HS-5 (cell line): ENCODE results near the gene SPATS2.
A peak's percentile ranks its signal among the peaks of the same experiment; 100 is the strongest.

Experiments used
- DNase-seq: peaks from one replicate; pipeline ENCODE4 v3.0.0-alpha.2; 2012; ENCODE audit warnings: low read depth

The SPATS2 gene

DNA sequence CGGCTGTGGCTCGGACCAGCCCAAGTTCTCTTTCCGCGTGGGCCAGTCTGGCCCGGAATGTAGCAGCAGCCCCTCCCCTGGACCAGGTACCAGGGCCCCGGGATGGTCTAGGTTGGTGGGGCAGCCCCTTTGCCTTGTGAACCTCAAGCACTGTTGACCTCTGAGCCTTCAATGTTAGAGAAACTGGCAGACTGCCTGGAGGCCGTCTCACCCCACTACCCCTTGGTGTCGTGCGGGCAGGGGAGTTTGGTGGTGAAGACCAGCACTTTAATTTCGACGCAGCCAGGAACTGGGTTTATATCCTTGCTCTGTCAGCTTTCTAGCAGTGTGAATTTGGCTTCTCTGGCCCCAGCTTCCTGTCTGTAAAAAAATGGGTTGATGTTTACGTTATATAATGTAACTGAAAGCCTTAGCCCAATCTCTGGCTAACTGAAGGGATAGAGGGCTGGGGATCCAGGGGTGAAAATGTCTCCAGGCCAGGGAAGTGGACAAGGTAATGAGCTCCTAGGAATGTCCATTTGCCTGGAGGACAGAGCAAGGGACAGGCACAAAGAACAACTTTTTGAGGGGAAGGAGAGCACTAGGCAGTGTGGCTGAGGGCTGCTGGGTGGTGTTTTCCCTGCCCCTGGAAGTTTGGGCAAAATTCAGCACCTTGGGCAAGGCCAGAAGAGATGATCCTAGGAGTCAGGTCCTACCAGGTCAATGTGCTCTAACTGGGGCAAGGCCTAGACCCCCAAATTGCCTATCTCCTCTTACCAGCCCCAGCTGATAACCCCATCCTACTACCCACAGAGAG is 189.3 kb downstream of the SPATS2 start:
- no peak for DNase-seq

DNA sequence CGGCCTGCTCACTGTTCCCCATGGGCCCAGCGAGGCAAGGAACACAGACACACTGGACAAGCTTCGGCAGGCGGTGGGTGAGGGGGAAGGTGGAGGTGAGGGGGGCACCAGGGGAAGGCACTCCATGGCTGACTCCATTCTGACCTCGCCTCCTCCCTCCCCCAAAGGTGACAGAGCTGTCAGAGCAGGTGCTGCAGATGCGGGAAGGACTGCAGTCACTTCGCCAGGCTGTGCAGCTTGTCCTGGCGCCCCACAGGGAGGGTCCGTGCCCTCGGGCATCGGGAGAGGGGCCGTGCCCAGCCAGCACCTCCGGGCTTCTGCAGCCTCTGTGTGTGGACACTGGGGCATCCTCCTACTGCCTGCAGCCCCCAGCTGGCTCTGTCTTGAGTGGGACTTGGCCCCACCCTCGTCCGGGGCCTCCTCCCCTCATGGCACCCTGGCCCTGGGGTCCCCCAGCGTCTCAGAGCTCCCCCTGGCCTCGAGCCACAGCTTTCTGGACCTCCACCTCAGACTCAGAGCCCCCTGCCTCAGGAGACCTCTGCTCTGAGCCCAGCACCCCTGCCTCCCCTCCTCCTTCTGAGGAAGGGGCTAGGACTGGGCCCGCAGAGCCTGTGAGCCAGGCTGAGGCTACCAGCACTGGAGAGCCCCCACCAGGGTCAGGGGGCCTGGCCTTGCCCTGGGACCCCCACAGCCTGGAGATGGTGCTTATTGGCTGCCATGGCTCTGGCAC is 190.1 kb downstream of the SPATS2 start:
- no peak for DNase-seq

DNA sequence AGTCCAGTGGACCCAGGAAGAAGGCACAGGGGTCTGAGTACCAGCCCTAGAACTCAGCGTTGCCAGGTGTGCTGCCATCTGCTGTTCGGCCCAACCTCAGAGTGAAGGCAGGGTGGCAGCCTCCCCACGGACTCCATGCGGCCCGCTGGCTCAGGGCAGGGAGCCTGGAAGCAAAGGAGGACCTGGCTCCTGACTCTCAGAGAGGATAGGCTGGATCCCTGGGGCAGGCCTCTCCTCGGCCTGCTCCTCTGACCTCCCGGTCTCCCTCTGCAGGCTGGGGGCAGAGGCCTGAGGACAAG is 190.6 kb downstream of the SPATS2 start:
- no peak for DNase-seq

DNA sequence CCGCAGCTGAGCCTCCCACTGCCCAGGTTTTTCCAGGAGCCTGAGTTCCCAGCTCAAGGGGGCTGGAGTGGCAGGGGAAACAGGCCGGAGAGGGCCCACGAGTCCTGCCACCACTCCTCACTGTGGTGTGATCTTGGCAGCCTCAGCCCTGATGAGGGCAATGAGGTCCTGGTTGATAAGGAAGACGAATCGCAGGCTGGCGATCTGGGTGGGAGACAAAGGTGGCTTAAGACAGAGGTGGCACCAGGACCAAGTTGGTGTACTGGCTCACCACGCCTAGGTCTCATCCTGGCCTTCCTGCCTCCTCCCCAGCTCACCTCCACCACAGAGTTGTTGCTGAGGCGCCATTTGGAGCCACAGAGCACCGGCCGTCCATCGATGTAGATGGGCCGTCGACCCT is 191.3 kb downstream of the SPATS2 start:
- no peak for DNase-seq

DNA sequence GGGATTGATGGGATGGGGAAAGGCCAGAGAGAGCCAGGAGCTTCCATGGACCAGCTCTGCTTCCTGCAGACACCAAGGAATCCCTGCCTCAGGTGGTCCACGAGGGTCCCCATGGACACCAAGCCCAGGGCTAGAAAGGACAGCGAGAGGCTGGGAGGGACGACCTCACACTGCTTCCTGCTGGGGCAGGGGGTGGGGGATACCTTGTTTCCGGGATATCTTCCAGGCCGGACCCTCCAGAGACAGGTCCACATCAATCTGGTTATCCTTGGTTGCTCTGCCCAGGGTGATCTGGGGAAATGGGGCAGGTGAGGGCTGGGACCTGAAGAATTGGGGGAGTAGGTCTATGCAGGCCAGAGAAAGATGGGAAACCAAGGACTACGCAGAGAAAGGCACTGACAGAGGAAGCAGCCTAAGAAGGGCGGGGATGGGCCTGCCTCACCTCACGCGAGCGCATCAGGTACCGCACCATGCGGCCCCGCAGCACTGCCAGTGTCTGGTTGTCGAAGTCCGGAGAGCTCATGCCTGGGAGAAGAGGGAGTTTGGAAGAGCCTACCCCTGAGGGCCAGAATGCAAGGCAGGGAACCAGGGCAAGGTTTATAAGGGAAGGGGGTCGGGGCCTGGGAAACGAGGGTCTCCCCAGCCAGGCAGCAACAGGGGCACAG is 191.9 kb downstream of the SPATS2 start:
- no peak for DNase-seq

DNA sequence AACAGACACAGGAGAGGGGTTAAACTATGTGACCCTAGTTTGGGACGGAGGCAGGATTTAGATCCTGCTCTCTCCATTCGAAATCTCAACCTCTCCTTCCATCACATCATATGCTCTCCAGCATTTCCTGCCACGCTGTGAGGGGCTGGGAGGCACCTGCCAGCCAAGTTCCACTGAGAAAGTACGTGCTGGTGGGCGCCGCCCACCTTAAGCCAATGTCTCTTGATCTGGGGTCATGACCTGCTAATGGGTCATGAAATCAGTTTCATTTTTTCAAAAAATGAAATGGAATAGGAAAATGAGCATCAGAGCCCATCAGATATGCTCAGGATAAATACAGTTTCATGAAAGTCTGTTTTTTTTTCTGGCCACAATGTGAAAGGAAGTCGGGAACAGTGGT is 193.4 kb downstream of the SPATS2 start:
- no peak for DNase-seq

DNA sequence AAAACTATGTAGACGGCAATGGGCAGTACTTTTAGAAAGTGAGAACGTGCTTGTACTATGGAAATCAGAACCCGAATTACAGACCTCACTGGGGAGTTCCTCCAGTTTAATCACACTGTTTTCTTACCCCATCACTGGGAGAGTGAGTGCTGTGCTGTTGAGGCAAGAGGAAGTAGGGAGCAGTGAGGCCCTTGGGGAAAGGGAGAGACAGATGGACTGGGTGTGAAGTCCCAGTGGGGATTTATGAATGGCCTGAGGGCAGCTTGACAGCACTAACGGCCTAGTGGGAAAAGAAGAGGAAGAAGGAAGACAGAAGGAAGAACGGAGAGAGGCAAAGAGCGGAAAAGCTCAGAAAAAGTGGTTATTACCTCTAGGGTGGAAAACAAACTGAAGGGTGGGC is 195.0 kb downstream of the SPATS2 start:
- no peak for DNase-seq

DNA sequence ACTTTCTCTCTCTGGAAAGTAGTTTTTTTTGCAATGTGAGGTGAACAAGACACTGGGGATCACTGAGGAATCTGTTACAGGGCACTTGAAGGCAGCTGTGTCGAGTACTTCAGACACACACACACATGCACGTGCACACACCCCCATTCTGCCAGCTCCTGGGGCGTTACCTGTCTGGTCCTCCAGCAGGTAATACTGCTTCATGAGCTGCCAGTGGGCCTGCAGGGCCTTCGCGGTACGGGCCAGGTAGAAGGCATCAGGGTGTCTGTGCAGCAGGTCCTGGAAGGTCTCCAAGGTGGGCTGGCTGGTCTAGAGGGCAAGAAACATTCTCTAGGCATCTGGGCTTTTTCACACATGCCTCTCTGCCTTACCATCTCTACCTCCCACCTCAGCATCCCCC is 195.6 kb downstream of the SPATS2 start:
- DNase-seq, result no peak

DNA sequence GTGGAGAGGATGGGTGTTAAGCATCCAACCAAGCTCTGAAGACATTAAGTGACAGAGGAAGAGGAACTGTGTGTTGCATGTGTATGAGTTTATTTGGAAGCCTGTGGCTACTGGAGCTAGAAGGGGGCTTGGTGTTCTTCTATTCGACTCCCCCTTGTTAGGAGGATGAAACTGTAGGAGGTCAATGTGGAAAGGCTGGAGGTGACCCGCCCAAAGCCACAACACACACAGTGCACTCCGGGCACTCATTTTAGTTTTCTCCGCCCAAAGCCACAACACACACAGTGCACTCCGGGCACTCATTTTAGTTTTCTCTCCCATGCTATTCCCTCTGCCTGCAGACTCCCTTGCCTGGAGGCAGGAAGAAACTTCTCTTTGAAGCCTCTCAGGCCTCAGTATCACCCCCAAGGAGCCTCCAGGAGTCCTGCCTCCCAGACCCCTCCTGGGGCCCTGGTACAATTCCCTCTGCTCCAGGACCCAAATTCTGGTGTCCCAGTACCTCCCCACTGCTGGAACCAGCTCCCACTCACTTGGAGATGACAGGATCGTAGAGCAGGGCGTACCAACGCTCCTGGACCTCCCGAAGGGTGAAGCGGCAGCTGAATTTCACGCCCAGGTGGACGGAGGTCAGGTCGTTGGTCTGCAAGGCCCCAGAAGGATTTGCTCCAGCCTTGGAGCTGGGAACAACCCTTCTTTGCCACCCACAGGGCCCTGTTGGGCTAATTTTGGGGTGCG is 196.9 kb downstream of the SPATS2 start:
- DNase-seq, result no peak

DNA sequence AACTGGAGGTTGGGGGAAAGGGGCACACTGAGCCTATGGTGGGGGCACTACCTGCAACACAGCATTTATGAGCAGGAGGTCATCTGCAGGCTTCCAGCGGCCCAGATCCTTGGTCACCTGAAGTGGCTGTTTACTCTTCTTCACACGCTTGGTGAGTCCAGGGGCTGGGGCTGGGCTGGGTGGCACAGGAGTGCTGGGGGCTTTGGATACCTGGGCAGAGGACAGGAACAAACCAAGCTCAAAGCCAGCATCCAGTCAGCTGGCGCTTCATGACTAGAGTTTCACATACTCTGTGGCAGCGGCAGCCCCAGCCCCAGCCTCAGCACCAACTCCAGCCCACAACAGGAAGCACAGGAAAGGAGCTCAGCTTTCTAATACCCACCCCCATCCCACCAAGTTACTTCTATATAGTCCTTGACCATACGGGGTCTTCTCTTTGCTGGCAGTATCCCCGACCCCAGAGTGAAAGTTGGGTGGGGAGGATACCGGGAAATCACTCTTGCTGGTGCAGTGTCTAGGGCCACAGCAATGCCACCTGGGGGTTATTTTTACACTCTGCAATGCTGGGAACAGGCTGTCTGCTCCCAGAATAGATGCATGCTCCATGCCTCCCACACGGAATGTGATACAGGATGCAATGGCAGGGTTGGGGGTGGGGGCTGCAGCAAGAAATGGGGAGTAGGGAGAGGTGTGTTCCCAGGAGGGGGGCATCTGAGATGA is 197.6 kb downstream of the SPATS2 start:
- no peak for DNase-seq

DNA sequence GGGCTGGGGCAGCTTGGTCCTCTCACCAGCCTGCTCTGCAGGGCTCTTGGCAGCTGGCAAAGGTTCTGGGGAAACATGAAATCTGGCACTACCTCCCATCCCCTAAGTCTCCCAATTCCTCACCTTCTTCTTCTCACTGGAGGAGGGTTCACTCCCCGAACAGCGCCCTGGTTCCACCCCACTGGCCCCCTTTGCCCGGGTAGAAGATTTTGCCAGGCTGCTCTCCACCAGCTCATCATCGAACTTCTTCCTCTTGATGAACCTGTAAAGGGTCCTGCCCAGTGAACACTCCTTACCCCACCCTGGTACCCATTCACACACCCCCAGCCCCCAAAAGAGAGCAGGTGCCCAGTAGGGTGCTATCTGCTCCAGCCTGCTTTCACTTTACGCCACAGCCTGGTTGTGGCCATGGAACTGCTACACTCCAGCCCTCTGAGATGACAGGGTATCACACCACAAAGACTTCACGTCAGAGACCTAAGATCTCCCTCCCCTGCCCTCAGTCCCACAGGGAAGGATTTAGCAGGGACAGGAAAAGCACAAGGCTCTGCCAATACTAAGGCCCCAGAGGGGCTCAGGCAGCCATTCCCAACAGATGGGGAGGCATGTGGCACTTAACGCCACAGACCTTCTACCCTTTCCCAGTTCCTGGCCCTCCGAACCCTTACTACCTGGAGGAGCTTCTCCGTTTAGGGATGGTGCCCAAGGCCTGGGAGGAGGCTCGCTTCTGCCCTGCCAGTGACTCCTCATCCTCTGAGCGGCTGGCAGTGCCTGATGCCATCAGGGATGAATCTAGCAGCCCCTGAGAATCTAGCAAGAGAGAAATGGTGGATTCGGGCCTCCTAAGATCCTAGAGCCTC is 198.4 kb downstream of the SPATS2 start:
- DNase-seq, result no peak

DNA sequence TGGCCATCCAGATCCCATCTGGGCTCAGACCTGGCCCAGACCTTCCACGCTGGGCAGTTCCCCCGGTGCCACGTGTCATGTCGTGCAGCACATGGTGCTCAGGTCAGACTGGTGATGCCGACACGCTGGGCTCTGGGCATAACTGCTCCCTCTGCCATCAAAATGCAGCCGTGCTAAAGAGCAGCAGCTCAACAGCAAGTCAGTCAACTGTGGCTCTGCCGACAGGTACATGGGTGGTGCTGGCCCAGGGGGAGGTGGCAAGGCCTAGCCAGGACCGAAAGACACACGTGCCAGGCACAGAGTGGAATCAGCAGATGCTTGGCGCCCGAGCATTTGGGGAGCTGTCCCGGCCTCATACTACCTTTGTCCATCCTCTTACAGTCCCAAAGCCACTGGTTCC is 199.1 kb downstream of the SPATS2 start:
- no peak for DNase-seq

DNA sequence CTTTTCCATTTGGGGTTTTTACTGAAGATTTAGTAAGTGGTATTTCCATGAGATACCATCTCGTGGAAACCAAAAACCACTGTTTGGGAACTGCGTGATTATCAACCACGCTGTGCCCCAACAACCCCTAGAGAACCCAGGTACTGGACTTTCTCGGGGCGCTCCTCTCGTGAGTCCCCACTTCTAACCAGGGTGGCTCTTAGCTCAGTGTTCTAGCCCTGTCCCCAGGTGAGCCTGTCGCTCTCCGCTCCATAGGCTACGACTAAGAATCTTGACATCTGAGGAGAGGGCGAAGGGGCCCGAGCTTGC is 200.0 kb downstream of the SPATS2 start:
- no peak for DNase-seq

DNA sequence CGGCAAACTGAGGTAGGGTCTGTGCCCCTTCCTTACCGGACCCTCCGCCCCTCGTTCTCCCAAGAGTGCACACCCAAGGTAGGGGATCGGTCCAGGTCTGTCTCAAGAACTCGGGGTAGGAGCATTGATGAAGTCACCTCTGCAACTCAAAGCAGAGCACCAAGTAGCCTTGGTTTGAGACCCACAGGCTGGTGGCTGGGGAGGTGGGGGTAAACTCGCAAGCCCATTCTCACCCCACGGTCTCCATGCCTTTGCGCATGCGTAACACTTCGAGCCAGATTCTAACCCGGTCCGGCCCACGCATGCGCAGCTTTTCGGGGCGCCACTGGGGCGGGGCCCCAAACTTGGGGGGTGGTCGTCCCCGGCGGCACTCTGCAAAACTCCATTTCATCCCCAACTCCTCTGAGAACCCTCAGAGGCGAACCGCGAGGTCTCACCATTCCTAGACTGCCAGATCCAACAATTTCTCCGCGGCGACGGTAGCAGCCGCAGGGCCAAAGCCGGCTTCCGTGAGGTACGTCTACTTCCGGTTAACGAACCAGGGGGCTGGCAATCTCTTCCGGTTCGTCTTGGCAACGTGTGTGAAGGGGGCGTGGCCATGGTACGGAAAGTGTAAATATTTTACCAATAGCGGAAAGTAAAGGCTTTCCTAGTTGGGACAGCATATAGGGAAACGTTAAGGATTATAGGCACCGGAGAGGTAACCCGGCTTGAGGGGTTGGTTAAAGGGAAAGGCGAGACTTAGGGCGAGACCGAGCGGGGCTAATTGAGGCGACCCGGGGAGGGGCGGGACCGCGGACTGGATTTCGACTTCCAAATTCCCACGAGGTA is 200.6 kb downstream of the SPATS2 start, which contains the start of gene MCRS1:
MCRS1 (minus strand) TSS at position 532 of the 831 bp plus-strand sequence. CDS start 1,411 bp downstream, outside the sequence.
- DNase-seq, result peak; percentile 80

DNA sequence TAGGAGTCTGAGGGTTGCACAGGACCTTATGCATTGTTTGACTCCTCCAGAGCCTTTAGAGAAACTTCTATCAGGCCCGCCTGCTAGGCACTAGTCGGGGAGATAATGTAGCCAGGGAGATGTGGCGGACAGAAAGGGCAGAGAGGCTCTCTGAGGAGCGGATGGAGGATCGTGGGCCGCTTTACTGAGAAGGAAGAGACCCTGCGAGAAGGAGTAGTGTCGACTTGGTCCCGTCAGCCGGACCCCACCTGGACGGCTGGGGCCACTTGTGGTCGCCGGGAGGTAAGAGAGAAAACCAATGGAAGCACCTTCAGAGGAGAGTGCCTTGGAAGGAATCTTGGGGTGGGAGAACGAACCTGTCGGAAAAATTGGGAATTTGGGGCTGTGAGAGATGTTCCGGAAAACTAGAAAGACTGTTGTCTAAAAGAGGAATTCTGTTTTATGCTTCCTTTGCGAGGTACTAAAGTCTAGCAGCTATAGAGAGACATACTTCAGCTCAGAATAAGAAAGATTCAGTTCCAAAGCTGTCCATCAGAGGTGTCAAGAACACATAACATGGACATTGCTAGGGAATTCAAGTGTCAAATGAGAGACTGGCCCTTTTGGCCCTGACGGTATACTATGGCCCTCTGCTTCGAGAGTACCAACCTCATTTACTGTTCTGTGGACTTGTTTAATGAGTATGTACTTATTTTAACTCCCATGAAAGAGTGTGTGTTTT is 201.3 kb downstream of the SPATS2 start:
- no peak for DNase-seq
